OCI-LY3 (cell line): Measurements from ENCODE around the gene ZNF436.
"Not testable (repeated sequence)": the region's sequence is repeated elsewhere in the genome, so short reads cannot be mapped to it uniquely, and the experiment has no call there.

ENCODE experiments used
- H2AFZ ChIP-seq: fragments of 200-600, 300-600 bp; shearing (Covaris generic); 2 replicates; pipeline ENCODE4 v1.6.0; 2014; ENCODE audit warnings: antibody characterized with exemption, low read depth, low read length
- H3K27ac ChIP-seq: fragments of 200-600, 300-600 bp; sonication (generic); 2 replicates; pipeline ENCODE4 v1.5.1; 2014; ENCODE audit warnings: mild to moderate bottlenecking, low read length, moderate library complexity, mixed read lengths
- H3K27me3 ChIP-seq: fragments of 200-600, 300-600 bp; sonication (generic); 2 replicates; pipeline ENCODE4 v1.6.1; 2014; ENCODE audit warnings: low read depth, low read length, mixed read lengths
- H3K36me3 ChIP-seq: fragments of 200-600, 300-600 bp; sonication (generic); replicated peaks from 2 replicates; pipeline ENCODE3; 2014; ENCODE audit warnings: low read depth, low read length, mixed read lengths
- H3K4me1 ChIP-seq: fragments of 300-600, 200-600 bp; sonication (generic); 2 replicates; pipeline ENCODE4 v1.6.1; 2014; ENCODE audit warnings: low read length, mixed read lengths
- H3K4me2 ChIP-seq: fragments of 200-600, 300-600 bp; sonication (generic); 2 replicates; pipeline ENCODE4 v1.6.1; 2014; ENCODE audit warnings: low read length, mixed read lengths
- H3K4me3 ChIP-seq: fragments of 300-600, 200-600 bp; sonication (generic); 2 replicates; pipeline ENCODE4 v1.5.1; 2014; ENCODE audit warnings: antibody characterized with exemption, mild to moderate bottlenecking, low read length, moderate library complexity
- H3K79me2 ChIP-seq: fragments of 300-600, 200-600 bp; shearing (Covaris generic); 2 replicates; pipeline ENCODE4 v1.6.1; 2014; ENCODE audit warnings: mild to moderate bottlenecking, low read length, mixed read lengths
- H3K9ac ChIP-seq: fragments of 300-600, 200-600 bp; shearing (Covaris generic); 2 replicates; pipeline ENCODE4 v1.6.0; 2014; ENCODE audit warnings: mild to moderate bottlenecking, low read length, moderate library complexity
- H3K9me3 ChIP-seq: fragments of 200-600, 300-600 bp; shearing (Covaris generic); 2 replicates; pipeline ENCODE4 v1.6.1; 2014; ENCODE audit warnings: low read length, mixed read lengths; ENCODE audit not compliant: insufficient read depth
- H4K20me1 ChIP-seq: fragments of 200-600, 300-600 bp; sonication (generic); 2 replicates; pipeline ENCODE4 v1.6.1; 2016; ENCODE audit warnings: low read length, mixed read lengths; ENCODE audit not compliant: insufficient read depth
- EZH2phosphoT487 ChIP-seq: fragments of 200-600 bp; shearing (Covaris generic); IDR thresholded peaks from 2 replicates; pipeline ENCODE4 v1.6.1; 2018; ENCODE audit warnings: antibody characterized with exemption, mixed run types, low read depth
- TF ChIP-seq, protein P1 (sequence below): fragments of 200-600, 300-600 bp; sonication (generic); IDR thresholded peaks from 2 replicates; pipeline ENCODE4 v1.5.1; 2014; ENCODE audit warnings: antibody characterized with exemption, low read length, low read depth

ZNF436 gene

DNA sequence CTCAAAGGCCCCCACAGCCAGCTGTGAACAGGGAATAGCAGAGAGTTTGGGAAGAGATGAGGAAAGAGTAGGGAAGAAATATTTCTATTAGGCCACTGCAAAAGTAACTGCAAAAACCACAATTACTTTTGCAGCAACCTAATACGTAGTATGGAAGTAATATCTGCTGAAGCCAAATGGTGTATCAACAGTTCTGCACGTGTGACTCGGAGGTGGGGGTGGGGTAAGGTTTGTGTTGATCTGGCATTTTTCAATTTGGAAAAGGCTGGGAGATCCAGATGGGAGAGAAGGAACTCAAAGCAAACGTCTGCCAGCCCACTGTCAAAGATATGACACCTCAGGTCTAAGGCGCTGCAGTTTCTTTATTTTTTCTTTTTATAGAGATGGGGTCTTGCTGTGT is 11.1 kb upstream of the ZNF436 start:
- H3K9ac ChIP-seq = no peak overlapping the region
- H3K4me3 ChIP-seq = no peak overlapping the region

DNA sequence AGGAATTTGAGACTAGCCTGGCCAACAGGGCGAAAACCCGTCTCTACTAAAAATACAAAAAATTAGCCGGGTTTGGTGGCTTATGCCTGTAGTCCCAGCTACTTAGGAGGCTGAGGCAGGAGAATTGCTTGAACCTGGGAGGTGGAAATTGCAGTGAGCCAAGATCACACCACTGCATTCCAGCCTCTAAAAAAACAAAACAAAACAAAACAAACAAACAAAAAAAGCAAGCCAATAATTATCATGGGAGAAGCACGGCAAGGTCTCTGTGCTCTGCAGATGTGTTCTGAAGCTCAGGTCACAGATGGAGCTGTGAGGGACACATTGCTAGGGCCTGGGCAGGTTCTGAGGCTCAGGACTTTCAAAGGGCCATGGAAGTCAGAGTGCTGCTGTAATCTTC is 10.6 kb upstream of the ZNF436 start:
- not testable (repeated sequence) for H2AFZ ChIP-seq, H3K9ac ChIP-seq, H3K79me2 ChIP-seq, H4K20me1 ChIP-seq, H3K9me3 ChIP-seq, H3K4me2 ChIP-seq, H3K36me3 ChIP-seq, H3K27ac ChIP-seq, H3K4me3 ChIP-seq
- peaks cover 34% of the 10 kb centered on the region for H3K27me3 ChIP-seq
- H3K4me1 ChIP-seq = peaks cover 22% of the 10 kb centered on the region

More for the DNA sequence above, 11.1 kb upstream of the ZNF436 start:
- no peaks in the 10 kb centered on the region for H3K79me2 ChIP-seq
- H3K36me3 ChIP-seq = no peaks in the 10 kb centered on the region
- no peak overlapping the region for H3K27ac ChIP-seq
- no peak overlapping the region for H2AFZ ChIP-seq
- H3K9me3 ChIP-seq = no peaks in the 10 kb centered on the region
- H3K4me1 ChIP-seq = peaks cover 22% of the 10 kb centered on the region
- H3K27me3 ChIP-seq = peaks cover 34% of the 10 kb centered on the region
- H3K4me2 ChIP-seq = no peak overlapping the region
- H4K20me1 ChIP-seq = no peaks in the 10 kb centered on the region
- TF ChIP-seq EZH2phosphoT487 = no peak
- TF ChIP-seq, protein P1, sequence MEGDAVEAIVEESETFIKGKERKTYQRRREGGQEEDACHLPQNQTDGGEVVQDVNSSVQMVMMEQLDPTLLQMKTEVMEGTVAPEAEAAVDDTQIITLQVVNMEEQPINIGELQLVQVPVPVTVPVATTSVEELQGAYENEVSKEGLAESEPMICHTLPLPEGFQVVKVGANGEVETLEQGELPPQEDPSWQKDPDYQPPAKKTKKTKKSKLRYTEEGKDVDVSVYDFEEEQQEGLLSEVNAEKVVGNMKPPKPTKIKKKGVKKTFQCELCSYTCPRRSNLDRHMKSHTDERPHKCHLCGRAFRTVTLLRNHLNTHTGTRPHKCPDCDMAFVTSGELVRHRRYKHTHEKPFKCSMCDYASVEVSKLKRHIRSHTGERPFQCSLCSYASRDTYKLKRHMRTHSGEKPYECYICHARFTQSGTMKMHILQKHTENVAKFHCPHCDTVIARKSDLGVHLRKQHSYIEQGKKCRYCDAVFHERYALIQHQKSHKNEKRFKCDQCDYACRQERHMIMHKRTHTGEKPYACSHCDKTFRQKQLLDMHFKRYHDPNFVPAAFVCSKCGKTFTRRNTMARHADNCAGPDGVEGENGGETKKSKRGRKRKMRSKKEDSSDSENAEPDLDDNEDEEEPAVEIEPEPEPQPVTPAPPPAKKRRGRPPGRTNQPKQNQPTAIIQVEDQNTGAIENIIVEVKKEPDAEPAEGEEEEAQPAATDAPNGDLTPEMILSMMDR = no peak

GRCh38 chr1:23376890-23377811 is 7.5 kb upstream of the ZNF436 start:
- no peak overlapping the region for H3K4me3 ChIP-seq
- H3K27ac ChIP-seq = no peak overlapping the region
- H3K9me3 ChIP-seq = no peaks in the 10 kb centered on the region
- no peaks in the 10 kb centered on the region for H4K20me1 ChIP-seq
- H3K9ac ChIP-seq = no peak overlapping the region
- H3K36me3 ChIP-seq = no peaks in the 10 kb centered on the region
- H3K27me3 ChIP-seq = peaks cover 26% of the 10 kb centered on the region
- no peaks in the 10 kb centered on the region for H3K79me2 ChIP-seq
- H3K4me2 ChIP-seq = no peak overlapping the region
- no peak overlapping the region for H2AFZ ChIP-seq
- TF ChIP-seq, protein P1 = no peak
- no peak for TF ChIP-seq EZH2phosphoT487
- H3K4me1 ChIP-seq = peaks cover 19% of the 10 kb centered on the region

DNA sequence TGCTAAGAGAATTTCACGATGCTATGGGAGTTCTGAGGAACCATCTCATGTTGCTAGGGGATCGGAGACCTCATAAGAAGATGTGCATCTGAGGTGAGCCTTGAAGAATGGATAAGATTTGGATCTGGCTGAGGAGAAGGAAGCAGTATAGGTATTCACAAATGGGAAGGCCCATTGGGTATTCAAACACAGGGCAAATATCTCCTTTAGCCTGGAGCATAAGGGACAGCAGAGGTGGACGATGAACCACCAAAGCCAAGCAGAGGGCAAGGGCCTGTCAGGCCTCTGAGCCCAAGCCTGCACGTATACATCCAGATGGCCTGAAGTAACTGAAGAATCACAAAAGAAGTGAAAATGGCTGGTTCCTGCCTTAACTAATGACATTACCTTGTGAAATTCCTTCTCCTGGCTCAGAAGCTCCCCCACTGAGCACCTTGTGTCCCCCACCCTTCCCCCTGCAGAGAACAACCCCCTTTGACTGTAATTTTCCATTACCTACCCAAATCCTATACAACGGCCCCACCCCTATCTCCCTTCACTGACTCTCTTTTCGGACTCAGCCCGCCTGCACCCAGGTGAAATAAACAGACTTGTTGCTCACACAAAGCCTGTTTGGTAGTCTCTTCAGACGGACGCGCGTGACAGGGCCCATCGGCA is 4.6 kb upstream of the ZNF436 start:
- H2AFZ ChIP-seq, H3K4me3 ChIP-seq, H4K20me1 ChIP-seq, H3K27me3 ChIP-seq, H3K27ac ChIP-seq, H3K9me3 ChIP-seq, H3K9ac ChIP-seq, H3K4me2 ChIP-seq, H3K36me3 ChIP-seq: not testable (repeated sequence)
- peaks cover 15% of the 10 kb centered on the region for H3K4me1 ChIP-seq
- H3K79me2 ChIP-seq = peaks cover 11% of the 10 kb centered on the region
